Stimulated activated effector memory CD8-positive, alpha-beta T cell treated with anti-CD3 and anti-CD28 coated beads, Interleukin-12 subunit alpha, Interleukin-12 subunit beta, amount 100 ng/mL, for 72 hours (primary cell): ENCODE results near the gene NKAPD1.
"Not testable (repeated sequence)": the region's sequence is repeated elsewhere in the genome, so short reads cannot be mapped to it uniquely, and the experiment has no call there.

Experiments used
- ATAC-seq: fragments of 150-1000 bp; cut with Tn5 transposase; 2 replicates; pipeline ENCODE4 v1.10.0; 2021
- DNase-seq, 2 donors: peaks; one replicate each; pipeline ENCODE4 v3.0.0; 2021 to 2022; ENCODE audit warnings: low spot score in 2 of 2
- H3K27ac Mint-ChIP-seq: one replicate; pipeline ENCODE4 v1.8.0; 2022; ENCODE audit warnings: mild to moderate bottlenecking, mixed read lengths
- H3K36me3 Mint-ChIP-seq: one replicate; pipeline ENCODE4 v1.8.0; 2022; ENCODE audit warnings: mild to moderate bottlenecking, mixed read lengths
- H3K4me1 Mint-ChIP-seq: one replicate; pipeline ENCODE4 v1.8.0; 2022; ENCODE audit warnings: mixed read lengths
- H3K4me3 Mint-ChIP-seq: one replicate; pipeline ENCODE4 v1.8.0; 2022; ENCODE audit warnings: mild to moderate bottlenecking, mixed read lengths
- H3K9me3 Mint-ChIP-seq: one replicate; pipeline ENCODE4 v1.8.0; 2022; ENCODE audit warnings: mixed read lengths

Gene NKAPD1, protein sequence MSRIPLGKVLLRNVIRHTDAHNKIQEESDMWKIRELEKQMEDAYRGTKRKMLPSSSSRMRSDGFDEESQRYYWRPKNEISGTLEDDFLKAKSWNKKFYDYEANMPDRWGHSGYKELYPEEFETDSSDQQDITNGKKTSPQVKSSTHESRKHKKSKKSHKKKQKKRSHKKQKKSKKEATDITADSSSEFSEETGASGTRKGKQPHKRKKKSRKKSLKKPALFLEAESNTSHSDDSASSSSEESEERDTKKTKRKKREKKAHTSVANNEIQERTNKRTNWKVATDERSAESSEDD

DNA sequence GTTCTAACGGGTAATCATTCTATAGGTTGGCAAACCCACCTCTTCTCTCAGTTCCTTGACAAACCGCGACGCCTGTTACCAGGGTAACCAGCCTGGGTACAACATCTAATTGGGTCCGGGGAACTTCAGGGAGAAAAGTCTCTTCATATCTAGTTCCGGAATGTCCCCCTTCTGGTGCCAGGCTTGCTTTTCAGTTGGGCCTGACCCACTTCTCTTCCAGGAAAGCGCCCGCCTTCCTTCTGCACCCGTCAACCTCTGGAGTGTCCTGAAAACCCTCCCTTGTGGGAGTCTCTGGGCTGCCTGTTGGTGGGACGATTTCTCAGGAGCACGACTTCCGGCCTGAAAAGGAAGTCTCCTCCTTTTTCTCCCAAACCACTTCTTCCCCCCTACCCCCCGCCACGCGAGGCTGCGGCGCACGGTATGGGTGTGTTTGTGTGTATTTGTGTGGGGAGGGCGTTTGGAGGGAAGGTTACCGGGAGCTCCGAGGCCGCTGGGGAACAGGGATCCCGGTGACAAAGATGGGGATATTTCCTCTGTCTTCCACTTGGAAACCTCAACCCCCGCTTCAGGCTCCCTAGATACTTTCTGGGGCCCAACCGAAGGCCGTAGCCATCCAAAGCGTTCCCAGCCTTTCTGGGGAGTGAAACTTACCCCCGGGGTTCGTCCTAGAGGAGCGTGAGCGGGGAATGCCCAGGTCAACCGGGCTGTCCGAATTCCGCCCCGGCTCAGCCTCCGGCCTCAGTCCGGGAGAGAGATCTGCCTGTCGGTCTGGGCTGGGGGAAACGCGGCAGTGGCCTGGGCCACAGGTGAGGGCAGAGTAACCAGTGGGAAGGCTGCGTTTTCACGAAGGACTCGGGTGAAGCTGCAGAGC, at the start of gene NKAPD1, which contains the start of gene PIH1D2:
Gene NKAPD1 (plus strand): TSS at position 359 of the 871 bp plus-strand sequence. CDS start 1,276 bp downstream, outside the sequence.
Gene PIH1D2 (minus strand): TSS at position 77 of the 871 bp plus-strand sequence. CDS start 843 bp downstream, outside the sequence.
- Mint-ChIP-seq H3K36me3 (peaks cover 48% of the 10 kb centered on the region), H3K4me3 (peak within 1 kb of the TSS; percentile 89), H3K4me1 (peaks cover 33% of the 10 kb centered on the region), H3K9me3 (no peaks in the 10 kb centered on the region), H3K27ac (peak within 1 kb of the TSS; percentile 98)
- ATAC-seq (peak; percentile 96), DNase-seq (peak; percentile 62 to 89)

DNA sequence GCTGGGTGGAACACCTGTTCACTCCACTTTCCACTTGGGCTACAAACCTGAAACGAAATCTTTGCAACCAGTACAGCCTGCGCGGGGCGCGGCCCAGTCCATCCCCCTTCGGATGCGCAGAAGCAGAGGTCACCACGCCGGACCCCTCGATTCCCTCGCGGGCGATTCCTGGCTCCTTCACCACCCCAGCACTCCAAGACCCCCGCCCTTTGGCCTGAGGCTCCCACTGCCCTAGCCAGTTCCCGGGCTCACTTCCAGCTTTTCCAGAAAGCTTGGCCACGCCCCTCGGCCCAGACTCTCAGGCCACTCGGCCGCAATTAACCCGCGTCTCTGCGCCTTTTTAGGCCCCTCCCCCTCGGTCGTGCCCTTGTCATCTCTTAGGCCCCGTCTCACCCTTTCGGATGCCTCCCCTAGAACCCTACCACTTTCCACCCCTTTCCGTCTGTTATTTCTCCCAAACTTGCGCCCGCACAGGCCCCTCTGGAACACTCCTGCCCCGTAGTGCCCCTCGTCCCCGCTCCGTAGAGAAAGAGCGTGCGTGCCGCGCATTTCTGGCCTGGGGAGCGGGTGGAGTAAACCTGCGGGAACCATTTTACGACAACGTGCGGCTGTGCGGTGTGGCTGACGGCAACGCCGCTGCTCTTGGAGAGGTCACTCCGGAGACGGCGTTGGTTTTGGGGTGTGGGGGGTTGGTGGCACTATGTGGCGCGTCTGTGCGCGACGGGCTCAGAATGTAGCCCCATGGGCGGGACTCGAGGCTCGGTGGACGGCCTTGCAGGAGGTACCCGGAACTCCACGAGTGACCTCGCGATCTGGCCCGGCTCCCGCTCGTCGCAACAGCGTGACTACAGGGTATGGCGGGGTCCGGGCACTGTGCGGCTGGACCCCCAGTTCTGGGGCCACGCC, 49.1 kb upstream of the NKAPD1 start, which contains the start of gene DLAT:
Gene DLAT (plus strand): TSS at position 636 of the 906 bp plus-strand sequence. CDS start 65 bp downstream, at position 701.
- H3K4me1 Mint-ChIP-seq: peaks cover 29% of the 10 kb centered on the region
- no peaks in the 10 kb centered on the region for H3K9me3 Mint-ChIP-seq
- peak within 1 kb of the TSS; percentile 100 for H3K4me3 Mint-ChIP-seq
- ATAC-seq: peak; percentile 93
- H3K36me3 Mint-ChIP-seq: peaks cover 44% of the 10 kb centered on the region
- peak; percentile 68 to 94 for DNase-seq
- peak within 1 kb of the TSS; percentile 99 for H3K27ac Mint-ChIP-seq

DNA sequence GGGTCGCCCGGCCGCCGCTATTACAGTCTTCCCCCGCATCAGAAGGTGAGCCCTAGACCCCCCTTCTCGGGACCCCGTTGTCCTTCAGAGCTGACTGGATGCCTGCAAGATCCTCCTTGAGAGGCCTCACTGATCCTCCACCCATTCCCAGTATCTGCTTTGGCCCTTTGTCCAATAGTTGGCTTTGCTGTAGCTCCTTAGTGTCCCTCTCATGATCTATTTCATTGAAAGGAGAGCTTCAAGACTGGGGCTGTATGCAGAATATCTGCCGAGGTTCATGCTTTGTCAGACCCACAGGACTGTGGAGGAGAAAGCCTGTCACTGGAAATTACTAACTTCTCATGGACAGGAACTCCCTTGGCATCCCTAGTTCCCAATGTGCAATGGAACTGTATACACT, 48.4 kb upstream of the NKAPD1 start:
- no peak for DNase-seq

DNA sequence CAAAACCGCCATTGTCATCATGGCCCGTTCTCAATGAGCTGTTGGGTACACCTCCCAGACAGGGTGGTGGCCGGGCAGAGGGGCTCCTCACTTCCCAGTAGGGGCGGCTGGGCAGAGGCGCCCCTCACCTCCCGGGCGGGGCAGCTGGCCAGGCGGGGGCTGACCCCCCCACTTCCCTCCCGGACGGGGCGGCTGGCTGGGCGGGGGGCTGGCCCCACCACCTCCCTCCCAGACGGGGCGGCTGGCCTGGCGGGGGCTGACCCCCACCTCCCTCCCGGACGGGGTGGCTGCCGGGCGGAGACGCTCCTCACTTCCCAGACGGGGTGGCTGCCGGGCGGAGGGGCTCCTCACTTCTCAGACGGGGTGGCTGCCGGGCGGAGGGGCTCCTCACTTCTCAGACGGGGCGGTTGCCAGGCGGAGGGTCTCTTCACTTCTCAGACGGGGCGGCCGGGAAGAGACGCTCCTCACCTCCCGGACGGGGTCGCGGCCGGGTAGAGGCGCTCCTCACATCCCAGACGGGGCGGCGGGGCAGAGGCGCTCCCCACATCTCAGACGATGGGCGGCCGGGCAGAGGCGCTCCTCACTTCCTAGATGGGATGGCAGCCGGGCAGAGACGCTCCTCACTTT, 47.2 kb upstream of the NKAPD1 start:
- peaks cover 32% of the 10 kb centered on the region for H3K4me1 Mint-ChIP-seq
- peaks cover 52% of the 10 kb centered on the region for H3K36me3 Mint-ChIP-seq
- H3K9me3 Mint-ChIP-seq, ATAC-seq, H3K27ac Mint-ChIP-seq, DNase-seq, H3K4me3 Mint-ChIP-seq: not testable (repeated sequence)

More for the DNA sequence above, 48.4 kb upstream of the NKAPD1 start:
- peak overlapping the region; percentile 99 for H3K27ac Mint-ChIP-seq
- H3K36me3 Mint-ChIP-seq: peaks cover 44% of the 10 kb centered on the region
- H3K4me3 Mint-ChIP-seq: peak overlapping the region; percentile 100
- H3K4me1 Mint-ChIP-seq: peaks cover 32% of the 10 kb centered on the region
- ATAC-seq: peak; percentile 3
- H3K9me3 Mint-ChIP-seq: no peaks in the 10 kb centered on the region

DNA sequence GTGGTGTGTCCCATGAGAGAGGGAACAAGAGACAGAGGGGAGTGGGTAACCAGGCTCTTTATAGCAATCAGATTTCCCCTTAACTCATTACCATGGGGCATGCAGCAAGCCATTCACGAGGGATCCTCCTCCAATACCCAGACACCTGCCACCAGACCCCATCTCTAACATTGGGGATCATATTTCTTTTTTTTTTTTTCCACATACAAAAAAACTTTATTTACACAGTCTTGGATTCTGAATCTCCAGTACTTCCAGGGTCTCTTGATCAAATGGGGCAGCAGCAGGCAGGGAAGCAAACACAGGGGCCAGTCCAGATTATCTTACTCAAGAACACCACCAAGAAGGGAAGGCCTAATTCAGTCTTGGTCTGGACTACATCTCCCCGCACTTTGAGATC, 44.6 kb upstream of the NKAPD1 start:
- Mint-ChIP-seq H3K36me3 (peaks cover 75% of the 10 kb centered on the region), H3K4me1 (peaks cover 25% of the 10 kb centered on the region), H3K27ac (peak overlapping the region; percentile 47), H3K9me3 (no peaks in the 10 kb centered on the region), H3K4me3 (no peak overlapping the region)
- ATAC-seq: no peak
- DNase-seq: no peak

DNA sequence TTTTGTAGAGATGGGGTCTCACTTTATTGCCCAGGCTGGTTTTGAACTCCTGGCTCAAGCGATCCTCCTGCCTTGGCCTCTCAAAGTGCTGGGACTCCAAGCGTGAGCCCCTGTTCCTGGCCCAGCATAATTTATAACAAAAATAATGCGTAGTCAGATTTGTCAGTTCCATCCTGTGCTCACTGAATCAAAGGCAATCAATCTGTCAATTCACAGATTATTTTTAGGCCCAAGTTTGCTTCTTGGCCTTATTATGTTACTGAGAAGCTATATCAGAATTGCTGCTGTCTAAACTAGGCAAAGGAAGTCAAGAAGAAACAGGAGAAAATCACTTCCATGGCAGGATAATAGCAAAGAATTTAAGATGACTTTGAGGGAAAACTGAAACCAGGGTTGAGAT, 40.2 kb upstream of the NKAPD1 start:
- Mint-ChIP-seq H3K27ac (no peak overlapping the region), H3K4me3 (no peak overlapping the region), H3K9me3 (no peaks in the 10 kb centered on the region), H3K4me1 (peaks cover 6% of the 10 kb centered on the region), H3K36me3 (peaks cover 97% of the 10 kb centered on the region)
- DNase-seq (no peak), ATAC-seq (no peak)

DNA sequence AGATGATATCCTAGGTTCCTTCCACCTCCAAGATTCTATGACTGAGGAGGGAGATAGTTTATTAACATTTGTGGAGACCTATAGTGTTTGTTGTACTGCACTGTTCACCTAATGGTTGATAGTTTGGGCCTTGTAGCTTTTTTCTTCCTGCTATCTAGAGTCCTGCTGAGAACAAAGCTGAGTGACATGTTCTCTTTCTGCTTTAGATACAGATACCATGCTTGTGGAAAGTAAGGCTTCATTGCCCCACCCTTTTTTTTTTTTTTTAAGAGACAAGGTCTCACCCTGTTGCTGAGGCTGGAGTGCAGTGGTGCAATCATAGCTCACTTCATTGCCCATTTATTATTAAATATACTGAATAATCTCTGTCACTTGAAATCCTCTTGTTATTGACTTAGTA, 36.6 kb upstream of the NKAPD1 start:
- ATAC-seq (no peak), DNase-seq (no peak)
- H3K36me3 Mint-ChIP-seq: peaks cover 96% of the 10 kb centered on the region
- no peak overlapping the region for H3K4me3 Mint-ChIP-seq
- H3K27ac Mint-ChIP-seq: no peak overlapping the region
- no peaks in the 10 kb centered on the region for H3K9me3 Mint-ChIP-seq
- peaks cover 12% of the 10 kb centered on the region for H3K4me1 Mint-ChIP-seq

DNA sequence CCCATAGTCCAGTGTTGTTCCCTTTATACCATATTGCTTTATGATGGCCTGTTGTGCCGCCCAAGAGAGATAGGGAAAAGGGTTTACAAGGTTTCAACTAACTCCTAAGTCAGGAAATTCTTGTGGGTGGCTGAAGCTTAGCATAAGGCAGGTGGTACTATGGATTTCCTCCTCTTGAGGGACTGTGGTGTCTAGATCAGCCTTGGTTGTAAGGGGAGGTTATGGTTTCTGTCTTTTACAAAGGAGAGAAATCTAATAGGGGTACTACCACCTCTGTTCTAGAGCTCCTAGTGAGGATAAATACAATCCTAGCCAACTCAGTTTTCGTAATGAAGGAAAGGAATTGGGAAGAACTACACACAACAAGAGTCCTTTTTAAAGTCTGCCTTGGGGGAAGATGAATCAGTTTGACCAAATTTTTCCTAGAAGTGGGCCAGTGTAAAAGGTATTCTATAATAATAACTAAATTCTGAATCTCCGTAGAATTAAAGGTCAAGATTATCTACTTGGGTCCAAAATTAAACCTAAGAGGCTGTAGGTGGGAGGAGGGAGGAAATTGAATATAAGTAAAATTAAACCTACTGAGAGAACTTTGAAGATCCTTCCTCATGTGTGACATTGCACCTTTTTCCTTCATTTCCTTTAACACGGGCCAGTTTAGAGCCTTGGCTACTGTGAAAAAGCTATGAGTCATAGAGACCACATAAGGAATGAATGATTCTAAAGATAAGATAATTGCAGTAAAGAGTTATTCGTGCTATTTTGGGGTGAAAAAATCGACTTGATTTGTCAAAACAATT, 31.7 kb upstream of the NKAPD1 start:
- Mint-ChIP-seq H3K4me1 (peaks cover 16% of the 10 kb centered on the region), H3K36me3 (peaks cover 99% of the 10 kb centered on the region), H3K4me3 (no peak overlapping the region), H3K27ac (peak overlapping the region; percentile 26), H3K9me3 (no peaks in the 10 kb centered on the region)
- DNase-seq (no peak), ATAC-seq (no peak)

DNA sequence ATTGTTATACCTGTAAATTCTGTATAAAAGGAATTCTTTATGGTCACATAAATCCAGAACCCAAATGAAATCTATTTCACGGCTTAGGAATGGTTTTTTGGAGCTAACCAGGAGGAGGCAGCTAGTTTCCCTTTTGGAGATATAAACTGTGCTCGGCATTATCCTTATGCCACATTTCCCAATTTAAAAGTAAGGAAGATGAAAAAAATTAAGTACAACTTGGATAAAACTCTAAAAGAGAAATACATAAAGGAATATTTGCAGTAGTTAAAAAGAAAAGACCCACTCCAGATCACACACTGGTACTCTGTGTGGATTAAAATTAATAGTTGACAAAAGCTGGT, 31.2 kb upstream of the NKAPD1 start:
- no peak overlapping the region for H3K4me3 Mint-ChIP-seq
- no peaks in the 10 kb centered on the region for H3K9me3 Mint-ChIP-seq
- H3K4me1 Mint-ChIP-seq: peaks cover 16% of the 10 kb centered on the region
- DNase-seq: no peak
- peak overlapping the region; percentile 26 for H3K27ac Mint-ChIP-seq
- no peak for ATAC-seq
- H3K36me3 Mint-ChIP-seq: peaks cover 99% of the 10 kb centered on the region

DNA sequence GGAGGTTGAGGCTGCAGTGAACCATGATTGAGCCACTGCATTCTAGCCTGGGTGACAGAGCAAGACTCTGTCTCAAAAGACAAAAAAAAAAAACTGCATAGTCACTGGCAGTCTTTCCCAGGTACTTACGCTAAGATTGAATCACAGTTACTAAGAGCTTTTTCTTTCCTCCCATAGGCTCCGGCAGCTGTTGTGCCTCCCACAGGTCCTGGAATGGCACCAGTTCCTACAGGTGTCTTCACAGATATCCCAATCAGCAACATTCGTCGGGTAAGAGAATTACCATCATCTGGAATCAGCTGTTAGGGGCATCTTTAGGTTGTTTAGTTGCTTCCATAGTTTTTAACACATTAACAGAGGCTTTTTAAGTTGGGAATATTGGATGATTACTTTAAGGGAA, 29.1 kb upstream of the NKAPD1 start:
- H3K4me1 Mint-ChIP-seq: peaks cover 22% of the 10 kb centered on the region
- ATAC-seq (no peak), DNase-seq (no peak)
- H3K27ac Mint-ChIP-seq: no peak overlapping the region
- H3K9me3 Mint-ChIP-seq: no peaks in the 10 kb centered on the region
- H3K4me3 Mint-ChIP-seq: no peak overlapping the region
- H3K36me3 Mint-ChIP-seq: peaks cover 99% of the 10 kb centered on the region

DNA sequence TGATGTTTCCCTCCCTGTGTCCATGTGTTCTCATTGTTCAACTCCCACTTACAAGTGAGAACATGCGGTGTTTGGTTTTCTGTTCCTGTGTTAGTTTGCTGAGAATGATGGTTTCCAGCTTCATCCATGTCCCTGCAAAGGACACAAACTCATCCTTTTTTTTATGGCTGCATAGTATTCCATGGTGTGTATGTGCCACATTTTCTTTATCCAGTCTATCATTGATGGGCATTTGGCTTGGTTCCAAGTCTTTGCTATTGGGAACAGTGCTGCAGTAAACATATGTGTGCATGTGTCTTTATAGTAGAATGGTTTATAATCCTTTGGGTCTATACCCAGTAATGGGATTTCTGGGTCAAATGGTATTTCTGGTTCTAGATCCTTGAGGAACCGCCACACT, 27.5 kb upstream of the NKAPD1 start:
- H3K4me3 Mint-ChIP-seq, ATAC-seq, DNase-seq, H3K27ac Mint-ChIP-seq, H3K9me3 Mint-ChIP-seq: not testable (repeated sequence)
- Mint-ChIP-seq H3K4me1 (peaks cover 16% of the 10 kb centered on the region), H3K36me3 (peaks cover 100% of the 10 kb centered on the region)

DNA sequence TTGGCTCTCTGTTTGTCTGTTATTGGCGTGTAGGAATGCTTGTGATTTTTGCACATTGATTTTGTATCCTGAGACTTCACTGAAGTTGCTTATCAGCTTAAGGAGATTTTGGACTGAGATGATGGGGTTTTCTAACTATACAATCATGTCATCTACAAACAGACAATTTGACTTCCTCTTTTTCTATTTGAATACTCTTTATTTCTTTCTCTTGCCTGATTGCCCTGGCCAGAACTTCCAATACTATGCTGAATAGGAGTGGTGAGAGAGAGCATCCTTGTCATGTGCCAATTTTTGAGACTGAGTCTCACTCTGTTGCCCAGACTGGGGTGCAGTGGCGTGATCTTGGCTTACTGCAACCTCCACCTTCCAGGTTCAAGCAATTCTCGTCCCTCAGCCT, 25.8 kb upstream of the NKAPD1 start:
- ATAC-seq, DNase-seq, H3K4me3 Mint-ChIP-seq, H3K4me1 Mint-ChIP-seq, H3K9me3 Mint-ChIP-seq, H3K27ac Mint-ChIP-seq: not testable (repeated sequence)
- peaks cover 99% of the 10 kb centered on the region for H3K36me3 Mint-ChIP-seq

DNA sequence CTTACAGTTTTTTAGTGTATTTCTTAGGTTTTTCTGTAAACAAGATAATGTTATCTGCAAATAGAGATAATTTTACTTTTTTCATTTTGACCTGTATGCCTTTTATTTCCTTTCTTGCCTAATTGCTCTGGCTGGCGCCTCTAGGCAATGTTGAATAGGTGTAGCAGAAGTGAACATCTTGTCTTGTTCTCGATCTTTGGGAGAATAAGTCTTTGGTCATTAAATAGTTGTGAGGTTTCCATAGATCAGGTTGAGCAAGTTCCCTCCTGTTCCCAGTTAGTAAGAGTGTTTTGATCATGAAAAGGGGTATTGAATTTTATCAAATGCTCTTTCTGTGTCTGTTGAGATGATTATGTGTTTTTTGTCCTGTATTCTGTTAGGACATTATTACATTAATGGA, 24.3 kb upstream of the NKAPD1 start:
- peaks cover 6% of the 10 kb centered on the region for H3K4me1 Mint-ChIP-seq
- no peak overlapping the region for H3K27ac Mint-ChIP-seq
- no peak for DNase-seq
- ATAC-seq: no peak
- no peaks in the 10 kb centered on the region for H3K9me3 Mint-ChIP-seq
- H3K36me3 Mint-ChIP-seq: peaks cover 99% of the 10 kb centered on the region
- no peak overlapping the region for H3K4me3 Mint-ChIP-seq

DNA sequence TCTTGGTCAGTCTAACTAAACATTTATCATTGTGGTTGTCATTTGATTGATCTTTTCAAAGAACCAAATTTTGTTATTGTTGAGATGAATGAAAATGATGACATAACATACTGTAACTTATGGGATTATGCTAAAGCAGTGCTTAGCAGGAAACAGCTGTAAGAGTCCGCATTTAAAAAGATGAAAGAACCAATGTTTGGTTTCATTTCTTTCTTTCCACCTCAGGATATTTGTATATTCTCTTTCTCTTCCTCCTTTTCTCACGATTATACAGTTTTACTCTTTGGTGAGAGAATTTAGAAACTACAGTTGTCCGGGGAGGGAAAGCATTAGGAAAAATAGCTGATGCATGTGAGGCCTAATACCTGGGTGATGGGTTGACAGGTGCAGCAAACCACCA, 23.4 kb upstream of the NKAPD1 start:
- no peak for ATAC-seq

More for the DNA sequence above, 23.4 kb upstream of the NKAPD1 start:
- no peak for DNase-seq
- Mint-ChIP-seq H3K27ac (no peak overlapping the region), H3K36me3 (peaks cover 99% of the 10 kb centered on the region), H3K4me3 (no peak overlapping the region), H3K4me1 (peaks cover 6% of the 10 kb centered on the region), H3K9me3 (no peaks in the 10 kb centered on the region)
